AG04450 (cell line): ENCODE results near the gene MFSD11. TPM values are rescaled to one million over a fixed set of nuclear protein-coding genes. Genes with fewer than 3 reads are reported as not detected.
"Not testable (repeated sequence)": the region's sequence is repeated elsewhere in the genome, so short reads cannot be mapped to it uniquely, and the experiment has no call there.

Source experiments
- CTCF ChIA-PET: fragments of 300-600, 350-600 bp; formaldehyde crosslinking; extraction: SDS; loops from one replicate; lab custom pipeline; 2022; ENCODE audit warnings: antibody characterized with exemption, inconsistent platforms; lab: Charles Lee
- POLR2A ChIA-PET: fragments of 350-600 bp; formaldehyde crosslinking; extraction: SDS; loops from one replicate; lab custom pipeline; 2021; ENCODE audit warnings: antibody characterized with exemption, inconsistent platforms; lab: Yijun Ruan, JAX
- DNase-seq: peaks from one replicate; pipeline ENCODE4 v3.0.0-alpha.2; 2011; ENCODE audit warnings: low read depth, low spot score
- H3K27ac ChIP-seq: one replicate; pipeline ENCODE4 v1.5.1; 2012; ENCODE audit warnings: low read depth, low read length, control low read depth
- H3K27me3 ChIP-seq: one replicate; pipeline ENCODE4 v1.6.0; 2012; ENCODE audit warnings: low read length; ENCODE audit not compliant: control insufficient read depth, insufficient read depth
- H3K4me3 ChIP-seq: 2 replicates; pipeline ENCODE4 v1.5.1; 2011; ENCODE audit warnings: mild to moderate bottlenecking, low read depth, low read length, control low read depth
- H3K9me3 ChIP-seq: 2 replicates; pipeline ENCODE4 v1.5.1; 2012; ENCODE audit warnings: low read length; ENCODE audit not compliant: control insufficient read depth, insufficient read depth
- polyA plus RNA-seq: library from polyadenylated mRNA; depleted of rRNA; stranded (reverse); fragments of >200 nt; gene quantifications from 2 replicates; pipeline ENCODE4 v1.2.3, GENCODE V29; 2011
- TF ChIP-seq, protein P1 (sequence below): IDR thresholded peaks from 2 replicates; pipeline ENCODE4 v1.5.1; 2011; ENCODE audit warnings: low read depth, low read length, control low read depth, inconsistent platforms

The MFSD11 gene
- polyA plus RNA-seq, 1 experiment = 21.1 TPM

DNA sequence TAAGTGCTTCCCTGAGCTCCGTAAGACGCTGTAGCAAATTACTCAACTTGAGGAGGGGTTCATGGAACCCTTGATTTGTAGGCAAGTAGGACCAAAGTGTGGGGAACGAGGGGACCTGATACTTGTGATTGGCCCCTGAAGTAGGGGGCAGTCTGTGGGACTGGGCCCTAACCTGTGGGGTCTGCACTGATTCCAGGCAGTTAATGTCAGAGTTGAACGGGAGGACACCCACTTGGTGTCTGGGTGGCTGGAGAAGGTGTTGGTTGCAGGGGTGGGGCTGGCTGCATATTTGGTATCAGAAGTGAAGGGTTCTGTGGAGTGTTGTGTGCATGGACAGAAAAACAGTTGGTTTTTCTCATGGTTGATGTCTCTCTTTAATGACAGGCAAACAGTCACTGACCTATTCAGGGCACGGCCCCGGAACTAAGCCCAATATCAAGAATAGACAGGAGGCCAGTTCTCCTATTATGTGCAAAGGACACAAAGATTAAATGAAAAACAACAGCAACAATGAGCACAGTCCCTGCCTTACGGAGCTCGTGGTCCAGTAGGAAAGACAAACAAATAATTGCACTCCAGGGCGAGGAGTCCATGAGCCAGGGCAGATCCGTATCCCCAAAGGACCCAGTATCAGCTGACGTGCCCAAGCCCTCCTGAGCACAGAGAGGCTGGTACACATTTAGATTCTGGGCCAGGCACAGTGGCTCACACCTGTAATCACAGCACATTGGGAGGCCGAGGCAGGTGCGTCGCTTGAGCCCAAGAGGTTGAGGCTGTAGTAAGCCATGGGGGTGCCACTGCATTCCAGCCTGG lies 46.3 kb upstream of the MFSD11 start:
- H3K27me3 ChIP-seq = no peaks in the 10 kb centered on the region
- H3K9me3 ChIP-seq = no peaks in the 10 kb centered on the region
- ChIA-PET CTCF (interaction anchor here (0.6 to 2.7 kb wide), 4 partner anchors 10 to 70 kb away, joined by 3 to 7 read pairs (median 6); no protein-coding TSS in a partner anchor), POLR2A (no interaction called here)
- DNase-seq = no peak
- TF ChIP-seq, protein P1, sequence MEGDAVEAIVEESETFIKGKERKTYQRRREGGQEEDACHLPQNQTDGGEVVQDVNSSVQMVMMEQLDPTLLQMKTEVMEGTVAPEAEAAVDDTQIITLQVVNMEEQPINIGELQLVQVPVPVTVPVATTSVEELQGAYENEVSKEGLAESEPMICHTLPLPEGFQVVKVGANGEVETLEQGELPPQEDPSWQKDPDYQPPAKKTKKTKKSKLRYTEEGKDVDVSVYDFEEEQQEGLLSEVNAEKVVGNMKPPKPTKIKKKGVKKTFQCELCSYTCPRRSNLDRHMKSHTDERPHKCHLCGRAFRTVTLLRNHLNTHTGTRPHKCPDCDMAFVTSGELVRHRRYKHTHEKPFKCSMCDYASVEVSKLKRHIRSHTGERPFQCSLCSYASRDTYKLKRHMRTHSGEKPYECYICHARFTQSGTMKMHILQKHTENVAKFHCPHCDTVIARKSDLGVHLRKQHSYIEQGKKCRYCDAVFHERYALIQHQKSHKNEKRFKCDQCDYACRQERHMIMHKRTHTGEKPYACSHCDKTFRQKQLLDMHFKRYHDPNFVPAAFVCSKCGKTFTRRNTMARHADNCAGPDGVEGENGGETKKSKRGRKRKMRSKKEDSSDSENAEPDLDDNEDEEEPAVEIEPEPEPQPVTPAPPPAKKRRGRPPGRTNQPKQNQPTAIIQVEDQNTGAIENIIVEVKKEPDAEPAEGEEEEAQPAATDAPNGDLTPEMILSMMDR = no peak
- no peak overlapping the region for H3K4me3 ChIP-seq
- H3K27ac ChIP-seq = no peak overlapping the region

DNA sequence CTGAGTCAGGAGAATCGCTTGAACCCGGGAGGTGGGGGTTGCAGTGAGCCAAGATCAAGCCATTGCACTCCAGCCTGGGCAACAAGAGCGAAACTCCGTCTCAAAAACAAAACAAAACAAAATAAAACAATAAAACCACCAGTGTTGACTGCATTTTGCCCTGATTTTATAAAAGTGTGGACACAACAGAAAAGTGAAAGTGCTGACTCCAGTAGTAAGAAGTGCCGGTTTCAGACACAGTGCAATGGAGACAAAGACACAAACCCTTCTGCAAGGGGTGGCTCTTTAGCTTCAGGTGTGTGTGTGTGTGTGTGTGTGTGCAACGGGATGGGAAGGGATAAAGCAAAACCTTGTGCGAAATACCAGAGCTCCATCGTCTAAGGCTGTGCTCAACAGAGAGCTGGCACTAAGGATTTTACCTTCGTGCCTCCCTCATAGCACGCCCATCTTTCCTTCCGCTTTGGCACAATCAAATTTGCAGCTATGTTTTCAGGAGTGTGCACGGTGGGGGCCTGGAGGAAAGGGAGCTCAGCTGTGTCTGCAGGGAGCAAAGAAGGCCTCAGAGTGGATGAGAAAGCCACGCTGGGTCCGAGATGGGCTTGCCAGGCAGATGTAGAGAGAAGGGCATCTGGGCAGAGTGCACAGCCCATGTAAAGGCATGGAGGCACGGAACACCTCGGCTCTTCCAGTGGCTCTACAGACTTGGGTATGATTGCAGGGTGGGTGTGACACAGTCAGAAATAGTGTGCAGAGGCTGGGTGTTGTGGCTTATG lies 42.7 kb upstream of the MFSD11 start:
- no peak overlapping the region for H3K4me3 ChIP-seq
- ChIA-PET POLR2A (interaction anchor here (0.7 kb wide), 1 partner anchor 10 kb away, joined by 3 read pairs; no protein-coding TSS in a partner anchor), CTCF (interaction anchor here (0.6 kb wide), 1 partner anchor 868 kb away, joined by 3 read pairs; no protein-coding TSS in a partner anchor)
- TF ChIP-seq, protein P1 = no peak
- DNase-seq = no peak
- no peaks in the 10 kb centered on the region for H3K27me3 ChIP-seq
- no peaks in the 10 kb centered on the region for H3K9me3 ChIP-seq
- H3K27ac ChIP-seq = no peak overlapping the region

DNA sequence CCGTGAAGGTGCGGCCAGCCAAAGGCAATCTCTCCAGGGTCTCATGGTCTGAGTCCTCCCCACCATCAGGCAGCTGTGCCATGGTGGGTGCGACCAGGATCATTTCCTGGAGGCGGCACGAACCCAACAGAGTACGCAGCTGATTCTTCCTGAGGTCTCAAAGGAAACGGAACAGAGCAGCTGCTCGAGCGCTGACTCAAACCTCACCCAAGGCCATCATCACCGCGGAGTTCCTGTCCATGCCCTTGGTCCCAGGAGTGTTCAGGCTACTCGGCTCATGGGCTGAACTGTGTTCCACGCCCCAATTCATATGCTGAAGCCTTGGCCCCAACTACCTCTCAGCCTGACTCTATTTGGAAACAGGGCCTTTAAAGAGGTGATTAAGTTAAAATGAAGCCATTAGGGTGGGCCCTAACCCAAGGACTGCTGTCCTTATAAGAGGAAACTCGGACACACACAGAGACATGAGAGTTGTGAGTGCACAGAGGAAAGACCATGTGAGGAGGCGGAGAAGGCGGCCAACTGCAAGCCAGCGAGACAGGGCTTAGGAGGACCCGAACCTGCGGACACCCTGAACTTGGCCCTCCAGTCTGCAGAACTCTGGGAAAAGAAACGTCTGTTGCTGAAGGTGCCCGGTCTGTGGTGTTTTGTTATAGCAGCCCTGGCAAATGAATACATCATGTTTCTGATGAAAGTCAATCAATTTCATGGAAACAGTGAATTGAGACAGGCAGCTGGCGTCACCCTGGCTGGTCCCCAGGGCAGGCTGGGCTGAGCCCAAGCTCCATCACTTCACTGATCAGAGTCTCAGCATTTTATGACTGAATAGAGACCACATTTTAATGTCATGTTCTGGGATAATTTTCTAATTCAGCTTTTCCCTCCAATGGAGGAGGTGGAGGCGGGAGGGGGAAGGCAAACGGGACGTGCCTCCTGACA lies 40.9 kb upstream of the MFSD11 start:
- TF ChIP-seq, protein P1 = no peak
- no peaks in the 10 kb centered on the region for H3K9me3 ChIP-seq
- DNase-seq = no peak
- H3K4me3 ChIP-seq = no peak overlapping the region
- CTCF ChIA-PET = interaction anchor here (1.5 to 2.3 kb wide), 2 partner anchors 15 to 174 kb away, joined by 4 to 6 read pairs; no protein-coding TSS in a partner anchor
- no peaks in the 10 kb centered on the region for H3K27me3 ChIP-seq
- POLR2A ChIA-PET = interaction anchor here (0.6 to 1.4 kb wide), 3 partner anchors 13 to 107 kb away, joined by 4 to 9 read pairs (median 4); no protein-coding TSS in a partner anchor
- H3K27ac ChIP-seq = peak overlapping the region; percentile 21

DNA sequence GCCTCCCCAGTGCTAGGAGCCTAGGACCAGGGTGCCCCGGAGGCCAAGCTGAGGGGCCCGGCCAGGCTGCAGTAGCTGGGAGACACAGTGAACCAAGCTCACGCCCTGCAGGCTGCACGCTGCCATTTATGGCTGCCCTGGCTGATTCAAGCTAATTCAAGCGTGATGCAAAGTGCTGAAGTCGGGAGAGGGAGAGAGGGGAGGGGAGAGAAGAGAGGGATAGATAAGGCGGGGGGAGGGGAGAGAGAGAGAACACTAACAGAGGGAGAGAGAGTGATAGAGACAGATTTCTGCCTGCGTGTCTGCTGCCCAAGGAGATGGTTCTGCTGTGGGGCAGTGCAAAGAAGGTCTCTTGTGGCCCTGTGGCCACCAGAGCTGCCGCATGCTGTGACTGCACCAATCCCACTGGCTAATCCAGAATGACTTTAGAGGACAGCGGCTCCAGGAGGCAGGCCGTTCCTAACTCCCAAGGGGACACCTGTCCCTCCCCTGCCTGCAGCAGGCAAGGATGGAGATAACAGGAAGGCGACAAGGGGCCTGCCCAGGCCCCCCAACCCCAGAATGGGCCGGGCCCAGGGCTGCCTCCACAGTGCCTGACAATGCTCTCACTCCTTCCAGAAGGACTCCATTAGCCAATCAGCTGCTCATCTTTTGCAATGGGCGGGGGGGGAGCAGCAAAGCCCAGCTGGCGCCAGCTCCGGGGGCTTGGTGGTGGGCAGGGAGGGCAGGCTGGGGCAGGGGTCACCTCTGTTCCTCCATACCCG lies 40.0 kb upstream of the MFSD11 start:
- Histone ChIP-seq H3K9me3 (no peaks in the 10 kb centered on the region), H3K27me3 (no peaks in the 10 kb centered on the region), H3K27ac (no peak overlapping the region), H3K4me3 (no peak overlapping the region)
- TF ChIP-seq, protein P1 = no peak
- no peak for DNase-seq
- ChIA-PET CTCF (interaction anchor here (2.3 kb wide), 1 partner anchor 175 kb away, joined by 6 read pairs; no protein-coding TSS in a partner anchor), POLR2A (interaction anchor here (0.5 to 1.4 kb wide), 5 partner anchors 12 to 169 kb away, joined by 3 to 9 read pairs (median 4); partner anchors contain the start of gene MFSD11)

DNA sequence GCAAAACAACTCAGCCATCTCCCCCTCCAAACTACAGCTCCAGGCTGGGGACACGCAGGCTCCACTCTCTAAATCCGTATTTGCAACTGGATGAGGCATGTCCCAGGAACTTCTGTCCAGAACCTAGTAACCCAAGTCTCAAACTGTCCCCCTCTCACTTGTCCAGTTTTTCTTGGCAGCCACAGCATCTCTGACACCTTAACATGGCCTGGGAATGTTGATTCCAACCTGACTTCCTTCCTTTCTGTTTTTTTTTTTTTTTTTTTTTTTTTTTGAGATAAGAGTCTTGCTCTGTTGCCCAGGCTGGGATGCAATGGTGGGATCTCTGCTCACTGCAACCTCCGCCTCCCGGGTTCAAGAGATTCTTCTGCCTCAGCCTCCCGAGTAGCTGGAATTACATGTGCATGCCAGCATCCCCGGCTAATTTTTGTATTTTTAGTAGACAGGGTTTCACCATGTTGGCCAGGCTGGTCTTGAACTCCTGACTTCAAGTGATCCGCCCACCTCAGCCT lies 39.4 kb upstream of the MFSD11 start:
- H3K27me3 ChIP-seq, H3K4me3 ChIP-seq, CTCF ChIA-PET, H3K9me3 ChIP-seq, H3K27ac ChIP-seq, DNase-seq, POLR2A ChIA-PET: not testable (repeated sequence)
